HepG2 (cell line): ENCODE data around the gene COQ8B. TPM values are rescaled to one million over a fixed set of nuclear protein-coding genes. Genes with fewer than 3 reads are reported as not detected.

Source experiments
- ARID4A ChIP-seq: sonication (generic); formaldehyde crosslinking; IDR thresholded peaks from 2 replicates; pipeline ENCODE4 v1.5.0; 2020; ENCODE audit warnings: mild to moderate bottlenecking, missing genetic modification reagents, borderline replicate concordance
- FOSL1 ChIP-seq: sonication (generic); formaldehyde crosslinking; IDR thresholded peaks from 2 replicates; pipeline ENCODE4 v1.9.0; 2021; ENCODE audit warnings: missing genetic modification reagents, borderline replicate concordance
- FOXO1 ChIP-seq: sonication (generic); formaldehyde crosslinking; IDR thresholded peaks from 2 replicates; pipeline ENCODE4 v1.4.0; 2020; ENCODE audit warnings: missing genetic modification reagents
- HMGA1 ChIP-seq: sonication (generic); formaldehyde crosslinking; conservative IDR thresholded peaks from 2 replicates; pipeline ENCODE4 v1.4.0; 2020; ENCODE audit warnings: missing genetic modification reagents
- HNRNPL ChIP-seq: fragments of 200-400 bp; formaldehyde crosslinking; IDR thresholded peaks from 2 replicates; pipeline ENCODE4 v1.6.1; 2017; ENCODE audit warnings: mild to moderate bottlenecking, low read depth, low read length
- KDM6A ChIP-seq: IDR thresholded peaks from 2 replicates; pipeline ENCODE4 v1.6.1; 2016; ENCODE audit warnings: low read depth
- MBNL3 ChIP-seq: fragments of 250-450 bp; sonication (Bioruptor Pico); conservative IDR thresholded peaks from 2 replicates; pipeline ENCODE4 v1.8.0; 2022; ENCODE audit warnings: mild to moderate bottlenecking, inconsistent platforms
- NCOA1 ChIP-seq: sonication (generic); formaldehyde crosslinking; IDR thresholded peaks from 2 replicates; pipeline ENCODE4 v1.9.0; 2021; ENCODE audit warnings: missing genetic modification reagents
- PATZ1 ChIP-seq: sonication (generic); formaldehyde crosslinking; IDR thresholded peaks from 2 replicates; pipeline ENCODE4 v1.4.0; 2020; ENCODE audit warnings: missing genetic modification reagents
- PAXIP1 ChIP-seq: sonication (generic); formaldehyde crosslinking; conservative IDR thresholded peaks from 2 replicates; pipeline ENCODE4 v1.4.0; 2020; ENCODE audit warnings: mild to moderate bottlenecking, missing genetic modification reagents, moderate library complexity
- PBX2 ChIP-seq: IDR thresholded peaks from 2 replicates; pipeline ENCODE4 v1.6.1; 2016; ENCODE audit warnings: control low read depth
- SOX5 ChIP-seq: IDR thresholded peaks from 2 replicates; pipeline ENCODE4 v1.6.1; 2016; ENCODE audit warnings: borderline replicate concordance
- TARDBP ChIP-seq: sonication (generic); formaldehyde crosslinking; IDR thresholded peaks from 2 replicates; pipeline ENCODE4 v1.8.0; 2022; ENCODE audit warnings: mild to moderate bottlenecking, missing genetic modification reagents
- ZFP91 ChIP-seq: sonication (generic); formaldehyde crosslinking; IDR thresholded peaks from 2 replicates; pipeline ENCODE4 v1.9.0; 2022; ENCODE audit warnings: missing genetic modification reagents, mild to moderate bottlenecking, borderline replicate concordance
- ZNF20 ChIP-seq: sonication (generic); formaldehyde crosslinking; IDR thresholded peaks from 2 replicates; pipeline ENCODE4 v1.4.0; 2020; ENCODE audit warnings: mild to moderate bottlenecking, moderate library complexity, missing genetic modification reagents
- ZNF713 ChIP-seq: sonication (generic); formaldehyde crosslinking; IDR thresholded peaks from 2 replicates; pipeline ENCODE4 v1.4.0; 2020; ENCODE audit warnings: mild to moderate bottlenecking, missing genetic modification reagents
- polyA plus RNA-seq, 8 experiments: library from polyadenylated mRNA; depleted of rRNA in 3 of 8; stranded (reverse) in 7 of 8; unstranded in 1 of 8; fragments of >200 nt; fragmentation: Illumina TruSeq in 4 of 8; extraction: Trizol in 4 of 8; gene quantifications; 2 replicates each; pipeline versions ENCODE4 v1.2.1 to v1.2.3, GENCODE V29; 2011 to 2016; ENCODE audit warnings: low read depth in 4 of 8, missing spikeins in 1 of 8, mixed read lengths in 1 of 8; ENCODE audit not compliant: insufficient read depth in 1 of 8
- total RNA-seq, 5 experiments: library from RNA; depleted of rRNA; stranded (reverse); fragments of >200 nt; fragmentation: Illumina TruSeq; extraction: Trizol; gene quantifications; 2 replicates each; pipeline ENCODE4 v1.2.3, GENCODE V29; 2016; ENCODE audit warnings: low read depth in 1 of 5

The COQ8B gene
- total and polyA plus RNA-seq, 2 of the 13 experiments (the other 11 are each of a cell fraction or from before 2014, with no cell fraction given): 12.3 to 17.2 TPM

GRCh38 chr19:40714441-40715299, 2.0 kb downstream of the COQ8B start (continued):
- TF ChIP-seq FOXO1 (CRISPR knock-in tag) (no peak), HNRNPL (0 out of 2 replicates have a peak, but pooled peaks have one; percentile 31), KDM6A (CRISPR knock-in tag) (no peak), ZNF20 (CRISPR knock-in tag) (no peak), PBX2 (CRISPR knock-in tag) (peak; percentile 94), ARID4A (peak; percentile 22; the same call in 1 of the 2 replicates), MBNL3 (no peak), TARDBP (CRISPR knock-in tag) (no peak), SOX5 (no peak), HMGA1 (CRISPR knock-in tag) (no peak), PAXIP1 (peak; percentile 34; the same call in 1 of the 2 replicates), ZFP91 (CRISPR knock-in tag) (peak; percentile 56; the same call in 1 of the 2 replicates), NCOA1 (CRISPR knock-in tag) (no peak), ZNF713 (CRISPR knock-in tag) (peak; percentile 81; the same call in 1 of the 2 replicates), PATZ1 (no peak), FOSL1 (CRISPR knock-in tag) (no peak)
